ENCODE measurements around the gene B3GAT1.
"Not testable (repeated sequence)": the region's sequence is repeated elsewhere in the genome, so short reads cannot be mapped to it uniquely, and the experiment has no call there.

B3GAT1 gene

GRCh38 chr11:134350381-134350780 is 61.7 kb downstream of the B3GAT1 start:
- DNase-seq, result no peak

- no peak for DNase-seq
Measured at GRCh38 chr11:134349802-134350355, 62.2 kb downstream of the B3GAT1 start.

- no peak for DNase-seq
Measured at GRCh38 chr11:134349109-134349801, 62.8 kb downstream of the B3GAT1 start.

GRCh38 chr11:134347441-134347840 is 64.6 kb downstream of the B3GAT1 start:
- DNase-seq, result no peak

GRCh38 chr11:134346976-134347350 is 65.1 kb downstream of the B3GAT1 start:
- DNase-seq, result no peak

- DNase-seq, result peak; percentile 11
Measured at GRCh38 chr11:134346101-134346975, 65.7 kb downstream of the B3GAT1 start.

GRCh38 chr11:134345237-134345550 is 66.8 kb downstream of the B3GAT1 start:
- no peak for DNase-seq

- DNase-seq, result not testable (repeated sequence)
Measured at GRCh38 chr11:134344497-134345236, 67.4 kb downstream of the B3GAT1 start.

GRCh38 chr11:134343646-134344045 is 68.4 kb downstream of the B3GAT1 start:
- DNase-seq, result no peak

GRCh38 chr11:134342572-134343340 is 69.3 kb downstream of the B3GAT1 start:
- no peak for DNase-seq

GRCh38 chr11:134341805-134342571 is 70.1 kb downstream of the B3GAT1 start:
- no peak for DNase-seq

- no peak for DNase-seq
Measured at GRCh38 chr11:134340354-134340964, 71.6 kb downstream of the B3GAT1 start.

- no peak for DNase-seq
Measured at GRCh38 chr11:134339756-134340155, 72.3 kb downstream of the B3GAT1 start.

GRCh38 chr11:134338654-134339053 is 73.4 kb downstream of the B3GAT1 start:
- no peak for DNase-seq

GRCh38 chr11:134338068-134338467 is 74.0 kb downstream of the B3GAT1 start:
- no peak for DNase-seq

GRCh38 chr11:134337051-134337450 is 75.0 kb downstream of the B3GAT1 start:
- DNase-seq, result no peak

GRCh38 chr11:134334796-134335571 is 77.1 kb downstream of the B3GAT1 start:
- DNase-seq, result no peak

- no peak for DNase-seq
Measured at GRCh38 chr11:134333946-134334345, 78.1 kb downstream of the B3GAT1 start.

- DNase-seq, result no peak
Measured at GRCh38 chr11:134333312-134333711, 78.7 kb downstream of the B3GAT1 start.

GRCh38 chr11:134332782-134333181 is 79.3 kb downstream of the B3GAT1 start:
- no peak for DNase-seq
